H9 (cell line): ENCODE data around the gene PNMA6E. TPM values are rescaled to one million over a fixed set of nuclear protein-coding genes. Genes with fewer than 3 reads are reported as not detected.

ENCODE experiments used
- DNase-seq: peaks from one replicate; pipeline ENCODE4 v3.0.0-alpha.2; 2017
- H2AFZ ChIP-seq: one replicate; pipeline ENCODE4 v1.6.1; 2013; ENCODE audit warnings: mild to moderate bottlenecking, low read length, control low read depth, moderate library complexity
- H2AK5ac ChIP-seq: 2 replicates; pipeline ENCODE4 v1.6.1; 2013; ENCODE audit warnings: low read length, control low read depth, mixed read lengths; ENCODE audit not compliant: insufficient read length
- H2BK120ac ChIP-seq: one replicate; pipeline ENCODE4 v1.6.1; 2013; ENCODE audit warnings: low read depth, mild to moderate bottlenecking, low read length, control low read depth, inconsistent platforms; ENCODE audit not compliant: poor library complexity, severe bottlenecking
- H2BK12ac ChIP-seq: 2 replicates; pipeline ENCODE4 v1.6.1; 2013; ENCODE audit warnings: low read length, control low read depth, mixed read lengths, low read depth; ENCODE audit not compliant: insufficient read length
- H2BK15ac ChIP-seq: 2 replicates; pipeline ENCODE4 v1.6.1; 2013; ENCODE audit warnings: low read depth, low read length, control low read depth
- H2BK20ac ChIP-seq: one replicate; pipeline ENCODE4 v1.6.1; 2013; ENCODE audit warnings: low read depth, mild to moderate bottlenecking, low read length, control low read depth, inconsistent platforms; ENCODE audit not compliant: poor library complexity, severe bottlenecking
- H2BK5ac ChIP-seq: 2 replicates; pipeline ENCODE4 v1.6.1; 2013; ENCODE audit warnings: low read length, control low read depth, mixed read lengths; ENCODE audit not compliant: insufficient read length
- H3K14ac ChIP-seq: 2 replicates; pipeline ENCODE4 v1.6.1; 2013; ENCODE audit warnings: low read length, control low read depth; ENCODE audit not compliant: insufficient read depth
- H3K18ac ChIP-seq: 2 replicates; pipeline ENCODE4 v1.6.1; 2013; ENCODE audit warnings: low read depth, mild to moderate bottlenecking, mixed read lengths, low read length, control low read depth; ENCODE audit not compliant: insufficient read length
- H3K23ac ChIP-seq: 2 replicates; pipeline ENCODE4 v1.6.1; 2013; ENCODE audit warnings: low read length, control low read depth, mixed read lengths, low read depth; ENCODE audit not compliant: insufficient read length
- H3K23me2 ChIP-seq: 2 replicates; pipeline ENCODE4 v1.6.1; 2013; ENCODE audit warnings: low read depth, mild to moderate bottlenecking, mixed read lengths, low read length, control low read depth; ENCODE audit not compliant: insufficient read length, poor library complexity, severe bottlenecking
- H3K27ac ChIP-seq: 2 replicates; pipeline ENCODE4 v1.5.1; 2013; ENCODE audit warnings: low read length, control low read depth, mixed read lengths, low read depth; ENCODE audit not compliant: insufficient read length
- H3K27me3 ChIP-seq: 2 replicates; pipeline ENCODE4 v1.6.1; 2013; ENCODE audit warnings: low read length, control low read depth, inconsistent platforms; ENCODE audit not compliant: insufficient read depth
- H3K4ac ChIP-seq: 2 replicates; pipeline ENCODE4 v1.6.1; 2013; ENCODE audit warnings: low read depth, mild to moderate bottlenecking, control low read depth, inconsistent platforms, low read length, moderate library complexity
- H3K4me1 ChIP-seq: 2 replicates; pipeline ENCODE4 v1.6.1; 2013; ENCODE audit warnings: low read length, control low read depth, inconsistent platforms; ENCODE audit not compliant: insufficient read depth
- H3K4me2 ChIP-seq: 2 replicates; pipeline ENCODE4 v1.6.1; 2013; ENCODE audit warnings: low read length, control low read depth, mixed read lengths; ENCODE audit not compliant: insufficient read length, insufficient read depth
- H3K56ac ChIP-seq: 2 replicates; pipeline ENCODE4 v1.6.1; 2013; ENCODE audit warnings: low read depth, mild to moderate bottlenecking, mixed read lengths, low read length, control low read depth; ENCODE audit not compliant: insufficient read length
- H3K79me1 ChIP-seq: 2 replicates; pipeline ENCODE4 v1.6.1; 2013; ENCODE audit warnings: low read depth, mild to moderate bottlenecking, moderate library complexity, low read length, control low read depth, inconsistent platforms; ENCODE audit not compliant: insufficient read depth, poor library complexity, severe bottlenecking
- H3K79me2 ChIP-seq: 2 replicates; pipeline ENCODE4 v1.6.1; 2013; ENCODE audit warnings: low read length, control low read depth, inconsistent platforms; ENCODE audit not compliant: insufficient read depth
- H3K9ac ChIP-seq: 2 replicates; pipeline ENCODE4 v1.6.1; 2013; ENCODE audit warnings: low read length, control low read depth, mixed read lengths; ENCODE audit not compliant: insufficient read length; ENCODE audit errors: extremely low read depth
- H3K9me3 ChIP-seq: one replicate; pipeline ENCODE4 v1.6.1; 2013; ENCODE audit warnings: low read depth, low read length, inconsistent platforms; ENCODE audit not compliant: control insufficient read depth
- H3T11ph ChIP-seq: one replicate; pipeline ENCODE4 v1.6.1; 2013; ENCODE audit warnings: mild to moderate bottlenecking, low read length, control low read depth, inconsistent platforms
- H4K20me1 ChIP-seq: one replicate; pipeline ENCODE4 v1.6.1; 2013; ENCODE audit not compliant: control insufficient read depth, insufficient read length, insufficient read depth
- H4K5ac ChIP-seq: 2 replicates; pipeline ENCODE4 v1.6.1; 2013; ENCODE audit warnings: low read depth, mild to moderate bottlenecking, mixed read lengths, low read length, control low read depth; ENCODE audit not compliant: insufficient read length
- H4K8ac ChIP-seq: replicated peaks from 2 replicates; pipeline ENCODE4 v1.6.1; 2013; ENCODE audit warnings: low read length, control low read depth, mixed read lengths, low read depth; ENCODE audit not compliant: insufficient read length
- H4K91ac ChIP-seq: 2 replicates; pipeline ENCODE4 v1.6.1; 2013; ENCODE audit warnings: low read depth, mild to moderate bottlenecking, moderate library complexity, mixed read lengths, low read length, control low read depth; ENCODE audit not compliant: insufficient read length
- H3K27ac Mint-ChIP-seq, 3 experiments: 2 replicates in 2 of 3; 3 replicates in 1 of 3; pipeline ENCODE4 v1.8.0; 2020 to 2021; ENCODE audit warnings: mixed read lengths in 3 of 3, mild to moderate bottlenecking in 1 of 3, moderate library complexity in 1 of 3
- H3K27me3 Mint-ChIP-seq: 2 replicates; pipeline ENCODE4 v1.8.0; 2021; ENCODE audit warnings: low read depth, mild to moderate bottlenecking, moderate library complexity, mixed read lengths
- H3K36me3 Mint-ChIP-seq, 3 experiments: 2 replicates in 2 of 3; 3 replicates in 1 of 3; pipeline ENCODE4 v1.8.0; 2020 to 2021; ENCODE audit warnings: low read depth in 3 of 3, mixed read lengths in 3 of 3; ENCODE audit not compliant: insufficient read depth in 1 of 3
- H3K4me1 Mint-ChIP-seq, 2 experiments: 2 replicates each; pipeline ENCODE4 v1.8.0; 2020; ENCODE audit warnings: mixed read lengths in 2 of 2
- H3K4me3 Mint-ChIP-seq, 2 experiments: 2 replicates in 1 of 2; 3 replicates in 1 of 2; pipeline ENCODE4 v1.8.0; 2020 to 2021; ENCODE audit warnings: mild to moderate bottlenecking in 2 of 2, mixed read lengths in 2 of 2, moderate library complexity in 1 of 2
- H3K9me3 Mint-ChIP-seq, 2 experiments: 2 replicates in 1 of 2; 3 replicates in 1 of 2; pipeline ENCODE4 v1.8.0; 2020; ENCODE audit warnings: mild to moderate bottlenecking in 2 of 2, mixed read lengths in 2 of 2, moderate library complexity in 1 of 2
- whole genome bisulfite sequencing: extraction: QIAGEN DNeasy Blood & Tissue Kit; methylation state at CpG from one replicate; pipeline ENCODE4 v1.1.7; 2013; ENCODE audit warnings: missing lambda C conversion rate, low lambda C conversion rate, mixed read lengths; ENCODE audit not compliant: insufficient read length; ENCODE audit errors: extremely low coverage; 5-methylcytosine and 5-hydroxymethylcytosine counted together
- total RNA-seq: library from RNA; stranded (reverse); gene quantifications from 2 replicates; pipeline ENCODE4 v1.2.1, GENCODE V29; 2021
- TF ChIP-seq, protein P1 (sequence below): fragments of 200-600 bp; sonication (generic); conservative IDR thresholded peaks from 3 replicates; pipeline ENCODE4 v1.8.0; 2021; ENCODE audit warnings: antibody characterized with exemption, mild to moderate bottlenecking

PNMA6E gene
- total RNA-seq, 1 experiment from 2014 or later: not detected

DNA sequence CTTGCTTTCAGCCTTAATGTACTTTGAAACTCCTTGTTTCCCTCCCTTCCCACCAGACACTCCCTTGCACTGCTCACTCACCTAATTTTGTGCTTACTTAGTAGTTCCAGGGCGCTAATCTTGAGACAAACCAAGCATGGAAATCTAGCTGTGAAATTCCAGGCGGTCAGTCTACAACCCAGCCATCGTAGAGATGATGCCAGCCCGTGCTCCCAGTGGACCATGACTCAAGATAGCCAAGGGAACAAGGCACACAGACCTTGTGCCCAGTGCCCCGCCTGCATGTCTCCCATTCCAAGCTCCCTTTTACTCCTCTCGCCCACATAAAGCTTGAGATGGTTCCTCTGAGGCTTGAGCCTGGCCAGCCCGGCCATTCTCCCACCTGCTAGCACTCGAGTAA is 33.7 kb upstream of the PNMA6E start:
- peaks cover 71 to 86% of the 10 kb centered on the region in 2 experiments for H3K9me3 Mint-ChIP-seq
- H3K36me3 Mint-ChIP-seq: peaks cover 0 to 7% (median 1%) of the 10 kb centered on the region in 3 experiments; a peak in 3 of 7 replicates
- peaks cover 11% of the 10 kb centered on the region for H3K27me3 Mint-ChIP-seq

More for the DNA sequence above, 33.7 kb upstream of the PNMA6E start:
- peaks cover 2% of the 10 kb centered on the region; the same call in 1 of the 2 replicates for H3K27me3 ChIP-seq
- H3K56ac ChIP-seq: no peak overlapping the region
- Mint-ChIP-seq H3K4me1 (no peaks in the 10 kb centered on the region), H3K4me3 (no peak overlapping the region), H3K27ac (no peak overlapping the region)
- H3K79me1 ChIP-seq: no peaks in the 10 kb centered on the region
- no peak overlapping the region for H2BK15ac ChIP-seq
- no peaks in the 10 kb centered on the region for H3K4me1 ChIP-seq
- H3K9ac ChIP-seq: no peak overlapping the region
- no peaks in the 10 kb centered on the region for H3K23me2 ChIP-seq
- no CpG with 5 or more reads among the region's 8 CpGs for WGBS
- H3K27ac ChIP-seq: no peak overlapping the region
- H3K79me2 ChIP-seq: no peaks in the 10 kb centered on the region
- no peak overlapping the region for H2BK20ac ChIP-seq
- no peaks in the 10 kb centered on the region for H4K20me1 ChIP-seq
- H4K91ac ChIP-seq: no peak overlapping the region
- no peak overlapping the region for H2BK120ac ChIP-seq
- H3K14ac ChIP-seq: no peak overlapping the region
- no peak overlapping the region for H4K5ac ChIP-seq
- H3K4me2 ChIP-seq: no peak overlapping the region
- DNase-seq: no peak
- H4K8ac ChIP-seq: no peak overlapping the region
- H3K4ac ChIP-seq: no peak overlapping the region
- H2AFZ ChIP-seq: no peak overlapping the region
- TF ChIP-seq, protein P1, sequence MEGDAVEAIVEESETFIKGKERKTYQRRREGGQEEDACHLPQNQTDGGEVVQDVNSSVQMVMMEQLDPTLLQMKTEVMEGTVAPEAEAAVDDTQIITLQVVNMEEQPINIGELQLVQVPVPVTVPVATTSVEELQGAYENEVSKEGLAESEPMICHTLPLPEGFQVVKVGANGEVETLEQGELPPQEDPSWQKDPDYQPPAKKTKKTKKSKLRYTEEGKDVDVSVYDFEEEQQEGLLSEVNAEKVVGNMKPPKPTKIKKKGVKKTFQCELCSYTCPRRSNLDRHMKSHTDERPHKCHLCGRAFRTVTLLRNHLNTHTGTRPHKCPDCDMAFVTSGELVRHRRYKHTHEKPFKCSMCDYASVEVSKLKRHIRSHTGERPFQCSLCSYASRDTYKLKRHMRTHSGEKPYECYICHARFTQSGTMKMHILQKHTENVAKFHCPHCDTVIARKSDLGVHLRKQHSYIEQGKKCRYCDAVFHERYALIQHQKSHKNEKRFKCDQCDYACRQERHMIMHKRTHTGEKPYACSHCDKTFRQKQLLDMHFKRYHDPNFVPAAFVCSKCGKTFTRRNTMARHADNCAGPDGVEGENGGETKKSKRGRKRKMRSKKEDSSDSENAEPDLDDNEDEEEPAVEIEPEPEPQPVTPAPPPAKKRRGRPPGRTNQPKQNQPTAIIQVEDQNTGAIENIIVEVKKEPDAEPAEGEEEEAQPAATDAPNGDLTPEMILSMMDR: no peak
- H2BK12ac ChIP-seq: no peak overlapping the region
- peaks cover 60% of the 10 kb centered on the region for H3K9me3 ChIP-seq
- no peak overlapping the region for H3T11ph ChIP-seq
- H2BK5ac ChIP-seq: no peak overlapping the region
- no peak overlapping the region for H3K23ac ChIP-seq
- no peak overlapping the region for H3K18ac ChIP-seq
- H2AK5ac ChIP-seq: no peak overlapping the region
